Measurements from ENCODE around the gene FAM78A. TPM values are rescaled to one million over a fixed set of nuclear protein-coding genes. Genes with fewer than 3 reads are reported as not detected.

Gene FAM78A
- total and polyA plus RNA-seq, 7 donors, result 4.3 to 17.6 (median 11.5) TPM

GRCh38 chr9:131296460-131296859 is 20.1 kb upstream of the FAM78A start:
- Histone ChIP-seq H3K27me3 (ENCODE audit: insufficient read depth in 3 of 3, low read length in 2 of 3) (no peaks in the 10 kb centered on the region), H3K36me3 (ENCODE audit: insufficient read depth in 1 of 2, low read depth in 1 of 2) (peaks cover 0 to 22% of the 10 kb centered on the region in 2 donors), H3K27ac (peak overlapping the region; percentile 91), H3K9me3 (no peaks in the 10 kb centered on the region), H3K4me1 (peaks cover 66% of the 10 kb centered on the region), H3K4me3 (no peak overlapping the region)
- WGBS, 3 donors, result 30 to 56% (median 40%) methylated on average over 9 of the region's 9 CpGs
- DNase-seq (peak in 1 of 2 donors; percentile 45), ATAC-seq (no peak)
- no peak for TF ChIP-seq CTCF (IDR thresholded peaks at IDR 0.05)
- intact Hi-C loops (cut with DNase I), result loop anchor here in 1 of 2 donors (5.0 kb wide), 1 partner anchor 36 kb away; no protein-coding TSS in a partner anchor

GRCh38 chr9:131292937-131293336 is 16.6 kb upstream of the FAM78A start:
- no peak for TF ChIP-seq CTCF (IDR thresholded peaks at IDR 0.05)
- Histone ChIP-seq H3K27me3 (ENCODE audit: insufficient read depth in 3 of 3, low read length in 2 of 3) (no peaks in the 10 kb centered on the region), H3K4me1 (peaks cover 65% of the 10 kb centered on the region), H3K27ac (peak overlapping the region; percentile 98), H3K4me3 (no peak overlapping the region), H3K36me3 (ENCODE audit: insufficient read depth in 1 of 2, low read depth in 1 of 2) (peaks cover 0 to 22% of the 10 kb centered on the region in 2 donors), H3K9me3 (no peaks in the 10 kb centered on the region)
- DNase-seq (no peak), ATAC-seq (no peak)
- intact Hi-C loops (cut with DNase I), result no loop called here
- whole genome bisulfite sequencing, 3 donors, result 78 to 88% (median 85%) methylated on average over 10 of the region's 10 CpGs

GRCh38 chr9:131291795-131292315 is 15.5 kb upstream of the FAM78A start:
- intact Hi-C loops (cut with DNase I), result no loop called here
- TF ChIP-seq CTCF (IDR thresholded peaks at IDR 0.05), result no peak
- ATAC-seq (no peak), DNase-seq (no peak)
- Histone ChIP-seq H3K27ac (peak overlapping the region; percentile 98), H3K4me3 (peak overlapping the region; percentile 87), H3K4me1 (peaks cover 66% of the 10 kb centered on the region), H3K9me3 (no peaks in the 10 kb centered on the region), H3K27me3 (ENCODE audit: insufficient read depth in 3 of 3, low read length in 2 of 3) (no peaks in the 10 kb centered on the region), H3K36me3 (ENCODE audit: insufficient read depth in 1 of 2, low read depth in 1 of 2) (peaks cover 0 to 22% of the 10 kb centered on the region in 2 donors)
- WGBS, 3 donors, result 39 to 57% (median 48%) methylated on average over 7 of the region's 7 CpGs

GRCh38 chr9:131290767-131291370 is 14.6 kb upstream of the FAM78A start:
- peak overlapping the region; percentile 98 for H3K27ac ChIP-seq
- ATAC-seq (peak in 1 of 4 donors; percentile 0), DNase-seq (no peak)

More at GRCh38 chr9:131290767-131291370, 14.6 kb upstream of the FAM78A start:
- no peaks in the 10 kb centered on the region for H3K9me3 ChIP-seq
- peaks cover 0 to 16% of the 10 kb centered on the region in 2 donors for H3K36me3 ChIP-seq (ENCODE audit: insufficient read depth in 1 of 2, low read depth in 1 of 2)
- peaks cover 60% of the 10 kb centered on the region for H3K4me1 ChIP-seq
- peak overlapping the region; percentile 87 for H3K4me3 ChIP-seq
- TF ChIP-seq CTCF (IDR thresholded peaks at IDR 0.05), result no peak
- intact Hi-C loops (cut with DNase I), result no loop called here
- WGBS, 3 donors, result 23 to 33% (median 32%) methylated on average over 16 to 17 of the region's 17 CpGs
- H3K27me3 ChIP-seq (ENCODE audit: insufficient read depth in 3 of 3, low read length in 2 of 3), result no peaks in the 10 kb centered on the region

Data from psoas muscle (tissue), 8 donors.